HG02642 (cell line): ENCODE data around the gene VRK3.

ENCODE experiments used
- ATAC-seq: cut with Tn5 transposase; IDR thresholded peaks from one replicate; pipeline ENCODE4 v1.9.1; 2021; ENCODE audit warnings: mild to moderate bottlenecking; ENCODE audit not compliant: unreplicated experiment, poor library complexity

VRK3 gene

GRCh38 chr19:49933643-49934042 is 91.5 kb downstream of the VRK3 start:
- ATAC-seq: no peak

- ATAC-seq: no peak
Measured at GRCh38 chr19:49932731-49933131, 92.4 kb downstream of the VRK3 start.

- ATAC-seq: no peak
Measured at GRCh38 chr19:49932041-49932451, 93.1 kb downstream of the VRK3 start.

GRCh38 chr19:49931293-49932040 is 93.7 kb downstream of the VRK3 start:
- no peak for ATAC-seq

DNA sequence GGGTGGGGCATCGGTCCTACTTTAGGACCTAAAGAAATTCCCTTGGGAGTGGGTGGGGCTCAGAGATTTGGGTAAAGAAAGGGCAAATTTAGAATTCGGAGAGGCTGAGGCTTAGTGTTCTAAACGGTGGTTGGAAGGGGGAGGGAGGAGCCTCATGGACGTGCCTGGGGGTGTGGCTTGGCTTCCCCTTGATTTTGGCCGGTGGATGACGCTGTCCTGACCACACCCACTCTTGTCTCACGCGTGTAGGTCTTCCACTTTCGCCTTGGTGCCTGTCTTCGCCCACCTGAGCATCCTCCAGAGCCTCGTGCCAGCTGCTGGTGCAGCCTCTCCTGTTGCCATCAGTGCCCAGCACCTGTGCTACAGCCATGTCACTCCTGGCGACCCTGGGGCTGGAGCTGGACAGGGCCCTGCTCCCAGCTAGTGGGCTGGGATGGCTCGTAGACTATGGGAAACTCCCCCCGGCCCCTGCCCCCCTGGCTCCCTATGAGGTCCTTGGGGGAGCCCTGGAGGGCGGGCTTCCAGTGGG is 94.6 kb downstream of the VRK3 start:
- ATAC-seq: no peak

DNA sequence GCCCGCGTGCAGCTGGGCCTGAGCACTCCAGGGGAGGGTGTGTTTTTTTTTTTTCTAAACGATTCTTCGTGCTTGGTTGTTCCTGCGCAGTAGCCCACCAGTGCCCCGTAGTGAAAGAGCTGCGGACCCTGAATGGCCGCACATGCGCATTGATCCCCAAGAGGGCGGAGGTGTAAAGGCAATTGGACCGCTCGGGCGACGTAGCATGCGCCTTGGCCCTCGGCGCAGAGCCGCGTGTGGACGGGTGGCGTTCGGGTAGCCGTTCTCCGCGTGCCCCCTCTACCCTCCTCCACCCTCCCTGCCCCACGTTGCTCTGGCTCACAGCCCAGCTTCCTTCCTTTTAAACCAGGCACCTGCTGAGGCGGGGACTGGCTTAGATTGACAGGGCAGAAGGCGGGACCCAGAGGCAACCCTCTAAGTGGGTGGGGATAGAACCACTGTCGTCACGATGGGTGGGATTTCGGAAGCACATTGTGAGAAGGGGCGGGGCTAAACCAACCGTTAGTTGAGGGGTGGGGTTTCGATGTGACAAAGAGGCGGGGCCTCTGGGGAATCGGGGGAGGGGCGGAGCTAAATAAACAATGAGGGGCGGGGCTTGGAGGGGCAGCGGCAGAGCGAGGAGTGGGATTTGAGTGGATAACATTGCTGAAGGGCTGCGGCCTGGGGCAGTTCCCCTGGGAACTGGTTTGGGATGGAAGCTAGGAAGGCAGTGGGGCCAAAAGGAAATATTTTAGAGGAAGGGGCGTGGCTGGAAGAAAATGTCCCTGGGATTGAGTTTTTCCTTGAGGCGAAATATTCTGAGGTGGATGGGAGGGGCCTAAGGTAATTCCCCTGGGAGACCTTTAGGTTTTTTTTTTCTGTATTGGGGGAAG is 95.3 kb downstream of the VRK3 start:
- peak; percentile 65 for ATAC-seq

GRCh38 chr19:49929121-49929610 is 96.0 kb downstream of the VRK3 start, which contains the start of the genes ATF5 and NUP62:
TSS of gene ATF5 (plus strand) at chr19:49929205. CDS start at chr19:49930851, 1,646 bp downstream.
TSS of gene NUP62 (minus strand) at chr19:49929504. CDS start at chr19:49909807, 19,697 bp downstream.
- ATAC-seq: peak; percentile 61

DNA sequence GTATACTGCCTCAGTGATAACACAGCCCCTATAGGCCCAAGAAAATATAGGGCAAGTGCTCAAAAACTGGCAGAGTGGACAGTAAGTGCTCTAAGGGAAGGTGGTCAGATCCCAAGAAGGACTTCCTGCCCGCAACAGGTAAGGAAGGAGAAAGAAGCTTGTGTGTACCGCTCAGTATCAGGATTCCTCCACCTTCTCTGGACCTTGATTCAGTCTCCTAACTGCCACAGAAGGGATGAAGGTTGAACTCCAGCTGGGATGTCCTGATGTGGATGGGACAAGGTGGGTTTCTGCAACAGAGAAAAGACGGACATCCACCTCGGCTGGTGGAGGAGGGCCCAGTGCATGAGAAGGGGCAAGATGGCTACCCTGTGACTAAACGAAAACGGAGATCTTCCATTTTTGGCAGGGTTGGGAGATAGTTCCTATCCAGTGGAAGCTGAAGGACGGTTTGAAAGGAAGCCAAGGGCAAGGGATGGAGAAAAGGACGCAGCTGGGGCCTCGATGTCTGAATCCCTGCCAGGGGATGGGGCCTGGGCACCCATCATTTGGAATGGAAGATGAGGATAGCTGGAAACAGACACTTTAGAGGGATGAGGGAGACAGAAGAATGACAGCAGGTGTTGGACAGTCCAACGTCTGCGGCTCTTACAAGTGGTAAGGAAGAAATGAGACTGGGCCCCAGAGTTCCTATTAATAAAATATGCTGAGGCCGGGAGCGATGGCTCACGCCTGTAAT is 97.5 kb downstream of the VRK3 start:
- ATAC-seq: no peak

DNA sequence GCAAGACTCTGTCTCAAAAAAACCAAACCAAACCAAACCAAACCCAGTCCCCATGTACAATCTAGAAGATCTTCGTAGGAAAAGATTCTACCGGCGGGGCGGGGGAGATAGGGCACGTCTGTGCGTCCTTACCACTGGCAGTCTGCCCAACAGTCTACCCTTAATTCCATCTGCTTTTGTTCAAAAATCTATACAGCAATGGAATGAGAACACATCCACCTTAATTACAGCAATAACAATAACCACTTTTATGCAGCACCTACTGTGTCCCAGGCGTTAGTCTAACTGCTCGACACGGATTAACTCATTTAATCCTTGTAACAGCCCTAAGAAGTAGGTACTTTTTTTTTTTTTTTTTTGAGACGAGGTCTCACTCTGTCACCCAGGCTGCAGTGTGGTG is 98.7 kb downstream of the VRK3 start:
- no peak for ATAC-seq
